HepG2 (cell line): Measurements from ENCODE around the gene RRAS. TPM values are rescaled to one million over a fixed set of nuclear protein-coding genes. Genes with fewer than 3 reads are reported as not detected.

Source experiments
- ATAC-seq: fragments of 200-7000 bp; cut with Tn5 transposase; 3 replicates; pipeline ENCODE4 v1.9.1; 2020; ENCODE audit warnings: mild to moderate bottlenecking, moderate library complexity
- BruUV-seq: library from RNA; stranded (reverse); fragments of 400-500 nt; replicated peaks from 2 replicates; lab custom pipeline; 2021; lab: Mats Ljungman, UMichigan
- CTCF ChIA-PET: fragments of 300-600 bp; formaldehyde crosslinking; extraction: SDS; loops from one replicate; lab custom pipeline; 2021; ENCODE audit warnings: low total read pairs, inconsistent platforms, low intra/inter-chr PET ratio; lab: Yijun Ruan, JAX
- POLR2A ChIA-PET: fragments of 350-600 bp; sonication (Branson Sonifier 250); formaldehyde crosslinking; loops from one replicate; lab custom pipeline; 2020; ENCODE audit warnings: antibody characterized with exemption, inconsistent platforms; lab: Yijun Ruan, JAX
- DNase-seq: peaks from one replicate; pipeline ENCODE4 v3.0.0-alpha.2; 2015; ENCODE audit warnings: low spot score
- FAIRE-seq: peaks from 3 replicates; lab custom pipeline; 2011; peaks lifted over from hg19 to GRCh38; lab: Jason Lieb, UNC
- H2AFZ ChIP-seq: one replicate; pipeline ENCODE4 v1.6.1; 2011; ENCODE audit warnings: low read length, inconsistent platforms
- H3K27ac ChIP-seq: fragments of 300-600 bp; 3 replicates; pipeline ENCODE4 v1.8.0; 2011; ENCODE audit warnings: mixed run types, mild to moderate bottlenecking, mixed read lengths, low read length, inconsistent platforms; ENCODE audit not compliant: insufficient read depth; ENCODE audit errors: extremely low read length
- H3K27me3 ChIP-seq, 2 experiments: fragments of 200-600 bp in 1 of 2; 2 replicates in 1 of 2; 3 replicates in 1 of 2; pipeline versions ENCODE4 v1.6.0 to v1.8.0; 2011; ENCODE audit warnings: low read length in 2 of 2, mild to moderate bottlenecking in 2 of 2, moderate library complexity in 2 of 2, inconsistent platforms in 1 of 2; ENCODE audit not compliant: insufficient read depth in 2 of 2, control insufficient read depth in 1 of 2
- H3K36me3 ChIP-seq, 2 experiments: fragments of 200-600 bp in 1 of 2; replicated peaks in 1 of 2; 2 replicates in 1 of 2; 3 replicates in 1 of 2; pipeline versions ENCODE4 v1.5.1 to v1.8.0; 2011; ENCODE audit warnings: low read length in 2 of 2, inconsistent platforms in 1 of 2; ENCODE audit not compliant: insufficient read depth in 2 of 2, control insufficient read depth in 1 of 2
- H3K4me1 ChIP-seq: 2 replicates; pipeline ENCODE4 v1.5.1; 2012; ENCODE audit warnings: low read length, inconsistent platforms; ENCODE audit not compliant: insufficient read depth
- H3K4me2 ChIP-seq: 2 replicates; pipeline ENCODE4 v1.6.0; 2011; ENCODE audit warnings: low read depth, low read length, inconsistent platforms
- H3K4me3 ChIP-seq, 3 experiments: fragments of 200-600 bp in 1 of 3; sonication (generic), shearing (Covaris generic) in 1 of 3; replicated peaks in 1 of 3; 2 replicates each; pipeline ENCODE4 v1.5.1; 2011 to 2016; ENCODE audit warnings: low read length in 3 of 3, inconsistent platforms in 2 of 3, low read depth in 2 of 3, mild to moderate bottlenecking in 2 of 3, control low read depth in 1 of 3, mixed read lengths in 1 of 3; ENCODE audit not compliant: insufficient read depth in 1 of 3
- H3K79me2 ChIP-seq: one replicate; pipeline ENCODE4 v1.6.1; 2011; ENCODE audit warnings: low read length, inconsistent platforms; ENCODE audit not compliant: insufficient read depth
- H3K9ac ChIP-seq: 2 replicates; pipeline ENCODE4 v1.6.0; 2011; ENCODE audit warnings: mild to moderate bottlenecking, low read depth, low read length, inconsistent platforms; ENCODE audit not compliant: insufficient read depth
- H3K9me3 ChIP-seq: 2 replicates; pipeline ENCODE4 v1.5.1; 2012; ENCODE audit warnings: mild to moderate bottlenecking, low read length
- H4K20me1 ChIP-seq: 2 replicates; pipeline ENCODE4 v1.6.0; 2011; ENCODE audit warnings: inconsistent platforms, mild to moderate bottlenecking, low read length, moderate library complexity; ENCODE audit not compliant: insufficient read depth
- AGO2 ChIP-seq: fragments of 200-400 bp; formaldehyde crosslinking; optimal IDR thresholded peaks from 2 replicates; pipeline ENCODE3; 2017; ENCODE audit warnings: mild to moderate bottlenecking, low read depth, low read length, moderate library complexity
- ATM ChIP-seq: fragments of 450-650 bp; IDR thresholded peaks from 2 replicates; pipeline ENCODE4 v1.7.1; 2017; ENCODE audit warnings: mild to moderate bottlenecking, borderline replicate concordance
- BRD4 ChIP-seq: sonication (generic); formaldehyde crosslinking; IDR thresholded peaks from 2 replicates; pipeline ENCODE4 v1.4.0; 2020; ENCODE audit warnings: missing genetic modification reagents
- JUNB ChIP-seq: sonication (generic); formaldehyde crosslinking; IDR thresholded peaks from 2 replicates; pipeline ENCODE4 v1.8.0; 2022; ENCODE audit warnings: missing genetic modification reagents, mild to moderate bottlenecking, borderline replicate concordance
- RBFOX2 ChIP-seq: fragments of 200-400 bp; formaldehyde crosslinking; IDR thresholded peaks from 2 replicates; pipeline ENCODE4 v1.6.1; 2017; ENCODE audit warnings: low read depth, mild to moderate bottlenecking, low read length
- SRSF1 ChIP-seq: fragments of 200-400 bp; formaldehyde crosslinking; optimal IDR thresholded peaks from 2 replicates; pipeline ENCODE3; 2017; ENCODE audit warnings: mild to moderate bottlenecking, low read depth, low read length, moderate library complexity
- WGBS: methylation state at CpG from one replicate; pipeline ENCODE4 v1.1.6; 2017; ENCODE audit warnings: low lambda C conversion rate; 5-methylcytosine and 5-hydroxymethylcytosine counted together
- in situ Hi-C: cut with HindIII; loops from 2 replicates; pipeline ENCODE4 v1.10.0; 2017; ENCODE audit warnings: low pct_unique_long_range_greater_than_20kb; ENCODE audit not compliant: extremely low pct_ligation_motif_present
- intact Hi-C: fragments of 100-400 bp; cut with micrococcal nuclease; formaldehyde crosslinking; loops from one replicate; pipeline ENCODE4 v1.10.0; 2022; ENCODE audit not compliant: unreplicated experiment
- polyA plus RNA-seq, 8 experiments: library from polyadenylated mRNA; depleted of rRNA in 3 of 8; stranded (reverse) in 7 of 8; unstranded in 1 of 8; fragments of >200 nt; fragmentation: Illumina TruSeq in 4 of 8; extraction: Trizol in 4 of 8; gene quantifications; 2 replicates each; pipeline versions ENCODE4 v1.2.1 to v1.2.3, GENCODE V29; 2011 to 2016; ENCODE audit warnings: low read depth in 4 of 8, missing spikeins in 1 of 8, mixed read lengths in 1 of 8; ENCODE audit not compliant: insufficient read depth in 1 of 8
- total RNA-seq, 5 experiments: library from RNA; depleted of rRNA; stranded (reverse); fragments of >200 nt; fragmentation: Illumina TruSeq; extraction: Trizol; gene quantifications; 2 replicates each; pipeline ENCODE4 v1.2.3, GENCODE V29; 2016; ENCODE audit warnings: low read depth in 1 of 5
- TF ChIP-seq, protein P1 (sequence below): IDR thresholded peaks from 2 replicates; pipeline ENCODE4 v1.6.1; 2016; ENCODE audit warnings: low read depth

The RRAS gene
- total and polyA plus RNA-seq, 2 of the 13 experiments (the other 11 are each of a cell fraction or from before 2014, with no cell fraction given): 1.5 to 12.0 TPM

DNA sequence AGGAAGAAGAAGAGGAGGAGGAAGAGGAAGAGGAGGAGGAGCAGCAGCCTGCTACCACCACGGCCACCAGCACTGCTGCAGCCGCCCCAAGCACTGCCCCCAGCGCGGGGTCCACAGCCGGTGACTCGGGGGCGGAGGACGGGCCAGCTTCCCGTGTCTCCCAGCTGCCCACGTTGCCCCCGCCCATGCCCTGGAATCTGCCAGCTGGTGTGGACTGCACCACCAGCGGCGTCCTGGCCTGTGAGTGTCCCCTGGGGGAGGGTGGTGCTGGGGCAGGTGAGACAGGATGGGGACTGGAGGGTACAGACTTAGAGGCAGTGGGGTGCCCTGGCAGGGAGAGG, 13.5 kb upstream of the RRAS start:
- in situ Hi-C loops: no loop called here
- TF ChIP-seq SRSF1 (no peak), BRD4 (CRISPR knock-in tag) (no peak), AGO2 (peak; percentile 39), RBFOX2 (peak; percentile 47), JUNB (CRISPR knock-in tag) (no peak), ATM (no peak)
- TF ChIP-seq, protein P1, sequence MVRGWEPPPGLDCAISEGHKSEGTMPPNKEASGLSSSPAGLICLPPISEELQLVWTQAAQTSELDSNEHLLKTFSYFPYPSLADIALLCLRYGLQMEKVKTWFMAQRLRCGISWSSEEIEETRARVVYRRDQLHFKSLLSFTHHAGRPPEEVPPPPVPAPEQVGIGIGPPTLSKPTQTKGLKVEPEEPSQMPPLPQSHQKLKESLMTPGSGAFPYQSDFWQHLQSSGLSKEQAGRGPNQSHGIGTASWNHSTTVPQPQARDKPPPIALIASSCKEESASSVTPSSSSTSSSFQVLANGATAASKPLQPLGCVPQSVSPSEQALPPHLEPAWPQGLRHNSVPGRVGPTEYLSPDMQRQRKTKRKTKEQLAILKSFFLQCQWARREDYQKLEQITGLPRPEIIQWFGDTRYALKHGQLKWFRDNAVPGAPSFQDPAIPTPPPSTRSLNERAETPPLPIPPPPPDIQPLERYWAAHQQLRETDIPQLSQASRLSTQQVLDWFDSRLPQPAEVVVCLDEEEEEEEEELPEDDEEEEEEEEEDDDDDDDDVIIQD (CRISPR knock-in tag): no peak

More for the DNA sequence above, 13.5 kb upstream of the RRAS start:
- H3K4me1 ChIP-seq: peaks cover 14% of the 10 kb centered on the region; the same call in 1 of the 2 replicates
- H3K4me3 ChIP-seq: no peak overlapping the region
- WGBS: 98% methylated on average over 13 of the region's 13 CpGs
- FAIRE-seq (no peak), DNase-seq (no peak), ATAC-seq (no peak)
- intact Hi-C loops: no loop called here
- H3K27ac ChIP-seq: no peak overlapping the region
- no peaks in the 10 kb centered on the region for H4K20me1 ChIP-seq
- H3K79me2 ChIP-seq: no peaks in the 10 kb centered on the region
- no peak overlapping the region for H3K9ac ChIP-seq
- H3K36me3 ChIP-seq: peaks cover 30 to 57% of the 10 kb centered on the region in 2 experiments; a peak in 4 of 5 replicates
- H3K27me3 ChIP-seq: no peaks in the 10 kb centered on the region
- no peaks in the 10 kb centered on the region for H3K9me3 ChIP-seq
- ChIA-PET POLR2A (interaction anchor here (1.0 to 1.7 kb wide), 3 partner anchors 11 to 13 kb away, joined by 3 to 7 read pairs (median 3); partner anchors contain the start of genes RRAS and SCAF1), CTCF (no interaction called here)
- no peak overlapping the region for H2AFZ ChIP-seq
- no TSS peak for BruUV-seq
- no peak overlapping the region for H3K4me2 ChIP-seq
